Activated CD8-positive, alpha-beta memory T cell treated with anti-CD3 and anti-CD28 coated beads for 48 hours (primary cell): ENCODE data around the gene PIK3CD.
"Not testable (repeated sequence)": the region's sequence is repeated elsewhere in the genome, so short reads cannot be mapped to it uniquely, and the experiment has no call there.

Experiments used
- DNase-seq, 3 experiments: peaks; one replicate each; pipeline ENCODE4 v3.0.0-alpha.2; 2020; ENCODE audit warnings: low read depth in 2 of 3, low spot score in 2 of 3

Gene PIK3CD

DNA sequence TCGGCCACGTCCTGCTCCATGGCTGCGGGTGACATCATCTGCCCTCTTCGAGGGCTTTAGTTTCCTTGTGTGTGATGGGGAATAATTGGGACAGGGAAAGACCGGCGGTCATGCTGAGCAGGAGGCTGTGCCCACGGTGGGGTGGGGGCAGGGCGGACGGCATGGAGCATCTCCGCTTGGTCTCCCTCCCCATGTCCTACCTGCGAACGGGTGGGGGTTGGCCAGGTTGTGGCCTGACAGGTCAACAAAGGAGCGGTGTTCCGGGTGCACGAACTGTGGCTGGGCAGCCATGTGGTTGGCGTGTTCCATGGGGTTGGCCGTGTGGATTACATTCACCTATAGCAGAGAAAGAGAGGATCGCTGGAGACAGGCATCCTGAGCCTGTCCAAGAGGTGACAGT lies 80.0 kb downstream of the PIK3CD start:
- DNase-seq: no peak

DNA sequence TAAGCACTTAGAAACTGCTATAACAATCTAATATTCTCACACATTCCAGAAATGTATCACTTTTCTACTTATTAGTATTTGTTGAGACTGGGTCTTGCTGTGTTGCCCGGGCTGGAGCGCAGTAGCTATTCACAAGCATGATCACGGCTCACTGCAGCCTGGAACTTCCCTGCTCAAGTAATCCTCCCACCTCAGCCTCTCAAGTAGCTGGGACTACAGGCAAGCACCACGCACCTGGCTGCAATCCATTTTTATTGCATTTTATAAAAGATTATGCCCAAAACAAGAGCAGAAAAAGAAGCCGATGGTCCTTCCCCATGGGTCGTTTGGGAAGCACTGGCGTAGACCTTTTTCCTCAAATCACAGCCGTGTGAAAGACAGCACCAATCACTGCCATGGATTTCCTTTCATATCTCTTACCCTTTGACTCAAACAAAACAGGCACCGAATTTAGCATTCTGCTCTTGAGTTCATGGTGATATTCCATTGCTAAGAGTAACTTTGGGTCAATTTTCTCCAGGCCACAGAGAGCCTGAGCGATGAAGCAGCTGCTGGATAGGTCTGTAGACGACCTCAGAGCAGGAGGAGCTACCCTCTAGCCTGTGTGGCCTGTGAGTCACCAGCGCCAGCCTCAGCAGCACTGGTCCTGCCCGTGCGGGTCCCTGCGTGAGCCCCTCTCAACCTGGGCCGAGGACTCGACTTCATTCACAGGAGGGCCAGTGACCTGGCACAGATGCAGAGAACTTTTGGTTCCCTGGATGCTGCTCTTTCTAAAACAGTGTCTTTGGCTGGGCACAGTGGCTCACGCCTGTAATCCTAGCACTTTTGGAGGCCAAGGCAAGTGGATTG lies 80.8 kb downstream of the PIK3CD start:
- no peak for DNase-seq

DNA sequence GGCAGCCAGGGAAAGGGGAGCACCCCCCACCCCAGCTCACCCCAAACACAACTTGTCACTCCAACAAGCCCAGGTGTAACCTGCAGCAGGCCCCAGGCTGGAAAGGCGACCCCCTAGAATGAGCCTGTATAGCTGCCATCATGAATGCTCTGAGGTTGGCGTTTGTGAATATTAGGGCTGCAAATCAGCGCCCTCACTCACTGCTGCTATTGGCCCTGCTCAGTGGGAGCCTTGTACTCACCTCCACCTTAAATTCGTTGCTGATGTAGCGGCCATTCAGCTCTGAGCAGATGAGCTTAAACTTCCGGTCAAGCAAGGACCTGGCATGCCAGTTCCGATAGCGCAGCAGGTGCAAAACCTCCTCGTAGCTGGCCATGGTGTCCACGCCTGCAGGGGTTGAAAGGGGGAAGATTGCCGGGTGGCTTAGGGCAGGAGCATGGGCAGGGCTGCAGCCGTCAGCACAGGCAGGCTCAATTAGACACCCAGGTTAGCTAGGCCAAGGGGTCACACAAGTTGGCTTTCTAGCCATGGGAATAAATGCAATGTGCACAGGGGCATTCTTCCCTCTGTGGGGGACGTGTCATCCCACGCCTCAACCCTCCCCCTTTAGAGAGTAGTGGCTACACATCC lies 81.7 kb downstream of the PIK3CD start:
- no peak for DNase-seq

DNA sequence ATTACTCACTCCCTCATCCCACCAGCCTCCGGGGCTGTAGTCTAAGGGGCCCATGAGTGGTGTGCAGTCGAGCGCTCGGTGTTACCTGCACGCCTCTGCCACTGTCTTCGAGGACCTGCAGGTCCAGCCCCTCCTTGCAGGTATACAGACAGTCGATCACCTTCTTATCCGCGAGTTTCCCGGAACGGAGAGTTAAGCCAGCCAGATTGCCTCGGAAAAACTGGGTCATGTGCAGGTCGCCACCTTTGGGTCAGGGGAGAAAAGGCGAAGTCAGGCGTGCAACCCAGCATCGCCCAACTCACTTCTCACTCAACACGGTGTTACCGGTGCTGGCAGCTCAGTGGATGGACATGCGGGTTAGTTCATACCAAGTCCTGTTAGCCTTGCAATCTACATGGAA lies 84.3 kb downstream of the PIK3CD start:
- DNase-seq: no peak

DNA sequence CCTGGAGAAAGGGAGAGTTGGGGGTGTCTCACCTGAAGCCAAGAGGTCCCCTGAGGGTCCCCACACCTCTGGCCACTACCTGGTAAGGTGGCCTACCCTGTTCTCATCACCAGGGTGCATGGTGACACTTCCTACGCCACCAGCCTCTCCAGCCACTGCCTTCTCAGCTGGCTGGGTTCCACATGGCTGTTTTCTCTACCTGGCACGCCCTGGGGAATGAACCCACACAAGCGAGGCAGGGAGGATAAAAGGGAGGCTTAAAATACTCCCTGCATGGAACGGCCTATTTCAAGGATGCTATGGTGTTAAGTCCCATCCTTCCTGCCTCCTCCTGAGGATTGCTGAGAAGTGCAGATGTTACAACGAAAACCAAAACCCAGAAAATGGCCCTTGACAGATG lies 84.7 kb downstream of the PIK3CD start:
- DNase-seq: no peak

DNA sequence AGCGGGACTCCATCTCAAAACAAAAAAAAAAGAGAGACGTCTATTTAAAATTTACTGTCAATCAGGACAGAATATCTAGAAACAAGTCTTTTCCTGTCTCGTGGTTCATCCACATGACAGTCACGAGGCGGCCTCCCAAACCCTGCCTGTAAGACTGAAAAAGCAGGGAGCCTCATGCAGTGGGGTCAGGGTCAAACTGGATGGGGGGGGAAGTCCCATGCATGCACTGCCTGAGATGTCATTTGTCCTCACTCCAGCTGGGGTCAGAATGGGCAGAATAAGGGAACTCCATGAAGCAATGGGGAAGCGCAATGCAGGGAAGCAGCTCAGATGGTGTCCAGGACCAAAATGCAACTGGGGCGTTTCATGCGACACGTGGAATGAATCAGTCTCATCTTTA lies 85.5 kb downstream of the PIK3CD start:
- no peak for DNase-seq

DNA sequence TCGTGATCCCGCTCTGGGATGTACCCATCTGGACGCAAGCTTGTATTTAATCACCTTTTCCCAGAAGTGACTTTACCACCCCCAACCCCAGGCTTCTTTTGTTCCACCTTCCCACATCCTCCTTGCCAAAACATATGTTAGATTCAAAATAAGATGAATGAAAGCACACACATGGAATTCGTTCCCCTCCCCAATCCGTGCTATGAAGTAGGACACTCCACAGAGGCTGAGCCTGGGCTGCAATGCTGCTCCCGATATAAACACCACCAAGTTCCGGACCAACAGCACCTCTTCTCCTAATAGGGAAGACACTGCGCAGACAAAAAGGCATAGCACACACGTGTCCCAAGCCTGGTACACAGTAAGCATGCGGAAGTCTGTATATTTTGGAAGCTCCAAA lies 86.1 kb downstream of the PIK3CD start:
- no peak for DNase-seq

DNA sequence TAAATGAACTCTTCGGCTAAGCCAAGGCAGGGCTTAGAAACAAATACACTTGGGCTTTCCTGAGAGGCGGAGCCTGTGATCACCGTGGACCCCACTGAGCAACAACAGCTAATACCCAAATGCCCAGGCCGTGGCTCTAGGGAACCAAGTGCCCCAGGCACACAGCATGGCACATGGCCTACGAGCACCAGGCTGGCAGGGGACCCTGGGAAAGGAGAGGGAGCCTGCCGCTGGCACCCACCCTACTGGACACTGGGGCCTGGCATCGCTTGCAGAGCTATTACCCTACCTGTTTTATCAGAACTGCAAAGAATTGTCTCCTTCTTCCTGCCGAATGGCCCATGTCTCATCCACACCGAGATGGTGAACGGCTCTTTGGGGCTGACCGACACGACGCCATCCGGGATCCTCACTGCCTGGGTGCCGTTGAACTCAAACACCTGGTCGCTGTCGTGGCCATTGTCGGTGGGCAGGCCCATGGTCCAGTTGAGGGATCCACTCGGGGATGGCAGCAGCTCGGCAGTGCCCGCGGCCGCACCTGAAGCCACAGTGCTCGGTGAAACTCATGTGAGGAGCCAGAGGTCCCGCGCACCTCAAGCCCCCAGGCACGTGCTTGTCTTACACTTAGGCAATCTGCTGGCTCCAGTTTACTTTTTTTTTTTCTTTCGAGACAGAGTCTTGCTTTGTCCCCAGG lies 92.7 kb downstream of the PIK3CD start:
- DNase-seq: no peak

DNA sequence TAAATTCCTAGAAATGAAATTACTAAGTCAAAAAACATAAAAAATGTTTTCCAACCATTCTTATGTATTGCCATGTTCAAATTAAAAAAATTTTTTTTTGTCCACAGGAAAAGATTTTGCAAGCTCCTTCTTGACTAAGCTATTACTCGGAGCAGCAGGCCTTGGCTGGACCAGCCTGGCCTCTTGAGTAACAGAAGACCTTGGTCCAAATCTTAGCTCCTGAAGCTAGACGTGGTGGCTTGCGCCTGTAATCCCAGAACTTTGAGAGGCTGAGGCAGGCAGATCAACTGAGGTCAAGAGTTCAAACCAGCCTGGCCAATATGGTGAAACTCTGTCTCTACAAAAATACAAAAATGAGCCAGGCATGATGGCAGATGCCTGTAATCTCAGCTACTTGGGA lies 94.7 kb downstream of the PIK3CD start:
- DNase-seq: no peak

DNA sequence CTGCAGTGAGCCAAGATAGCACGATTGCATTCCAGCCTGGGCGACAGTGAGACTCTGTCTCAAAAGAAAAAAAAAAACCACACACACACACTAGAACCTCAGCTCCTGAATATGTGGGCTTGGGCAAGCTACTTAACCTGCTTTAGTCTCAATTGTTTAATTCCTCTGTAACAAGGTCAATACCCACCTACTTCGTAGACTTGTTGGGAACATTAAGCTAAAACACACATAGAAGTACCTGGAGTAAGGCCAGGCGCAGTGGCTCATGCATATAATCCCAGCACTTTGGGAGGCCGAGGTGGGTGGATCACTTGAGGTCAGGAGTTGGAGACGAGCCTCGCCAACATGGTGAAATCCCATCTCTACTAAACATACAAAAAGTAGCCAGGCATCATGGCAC lies 95.1 kb downstream of the PIK3CD start:
- no peak for DNase-seq

DNA sequence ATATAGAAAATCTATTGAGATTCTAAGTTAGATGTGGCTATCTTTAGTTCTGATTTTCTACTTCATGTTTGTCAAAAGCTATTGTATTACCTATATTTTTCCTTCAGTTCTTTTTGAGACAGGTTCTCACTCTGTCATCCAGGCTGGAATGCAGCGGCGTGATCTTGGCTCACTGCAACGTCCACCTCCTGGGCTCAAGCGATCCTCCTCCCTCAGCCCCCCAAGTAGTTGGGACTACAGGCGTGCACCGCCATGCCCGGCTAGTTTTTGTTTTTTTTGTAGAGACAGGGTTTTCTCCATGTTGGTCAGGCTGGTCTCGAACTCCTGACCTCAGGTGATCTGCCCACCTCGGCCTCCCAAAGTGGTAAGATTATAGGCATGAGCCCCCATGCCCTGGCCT lies 96.9 kb downstream of the PIK3CD start:
- not testable (repeated sequence) for DNase-seq

DNA sequence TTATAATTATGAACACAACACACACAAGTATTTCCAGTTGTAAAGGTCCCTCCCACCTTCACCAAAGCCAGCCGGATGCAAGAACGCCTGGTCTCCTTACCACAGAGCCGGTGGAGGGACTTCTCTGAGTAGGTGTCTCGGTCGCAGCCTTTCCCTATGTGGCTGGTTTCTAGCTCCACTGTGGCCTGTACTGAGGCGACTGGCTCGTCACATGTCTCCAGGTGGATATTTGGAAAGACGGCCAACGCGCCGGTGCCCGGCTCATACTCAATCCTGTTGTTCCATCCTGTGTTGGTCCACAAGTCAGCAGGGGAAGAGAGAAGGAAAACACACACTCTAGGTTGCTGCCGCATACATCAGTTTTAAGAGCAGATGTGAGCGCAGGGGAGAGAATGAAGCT lies 97.8 kb downstream of the PIK3CD start:
- DNase-seq: no peak

DNA sequence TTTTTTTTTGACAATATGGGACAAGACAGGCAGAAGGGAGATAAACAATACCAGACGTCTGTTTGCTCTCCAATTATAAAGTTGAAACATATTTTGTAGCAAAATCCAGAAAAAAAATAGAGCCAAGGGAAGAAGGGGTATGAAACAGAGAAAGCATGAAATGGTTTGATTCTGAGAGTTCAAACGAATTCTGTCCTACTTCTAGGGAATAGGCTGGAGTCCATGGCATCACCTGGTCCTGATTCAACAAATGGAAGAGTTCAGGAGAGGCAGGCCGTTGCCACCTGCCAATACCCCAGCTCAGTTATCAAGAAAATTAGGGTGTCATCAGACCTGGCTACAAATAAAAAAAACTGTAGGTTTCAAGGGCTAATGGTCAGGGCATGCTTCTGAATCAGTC lies 100.4 kb downstream of the PIK3CD start:
- no peak for DNase-seq

DNA sequence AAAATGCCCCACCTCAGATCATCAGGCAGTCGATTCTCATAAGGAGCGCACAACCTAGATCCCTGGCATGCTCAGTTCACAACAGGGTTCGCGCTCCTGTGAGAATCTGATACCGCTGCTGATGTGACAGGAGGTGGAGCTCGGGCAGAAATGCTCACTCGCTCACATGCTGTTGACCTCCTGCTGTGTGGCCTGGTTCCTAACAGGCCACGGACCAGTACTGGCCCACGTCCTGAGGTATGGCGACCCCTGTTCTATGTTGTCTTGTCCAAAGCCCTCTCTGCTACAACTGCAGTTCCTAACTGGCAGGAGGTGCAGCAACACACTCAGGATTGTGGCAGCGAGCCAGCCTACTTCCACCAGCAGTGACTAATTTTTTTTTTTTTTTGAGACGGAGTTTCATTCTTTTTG lies 101.6 kb downstream of the PIK3CD start:
- no peak for DNase-seq

DNA sequence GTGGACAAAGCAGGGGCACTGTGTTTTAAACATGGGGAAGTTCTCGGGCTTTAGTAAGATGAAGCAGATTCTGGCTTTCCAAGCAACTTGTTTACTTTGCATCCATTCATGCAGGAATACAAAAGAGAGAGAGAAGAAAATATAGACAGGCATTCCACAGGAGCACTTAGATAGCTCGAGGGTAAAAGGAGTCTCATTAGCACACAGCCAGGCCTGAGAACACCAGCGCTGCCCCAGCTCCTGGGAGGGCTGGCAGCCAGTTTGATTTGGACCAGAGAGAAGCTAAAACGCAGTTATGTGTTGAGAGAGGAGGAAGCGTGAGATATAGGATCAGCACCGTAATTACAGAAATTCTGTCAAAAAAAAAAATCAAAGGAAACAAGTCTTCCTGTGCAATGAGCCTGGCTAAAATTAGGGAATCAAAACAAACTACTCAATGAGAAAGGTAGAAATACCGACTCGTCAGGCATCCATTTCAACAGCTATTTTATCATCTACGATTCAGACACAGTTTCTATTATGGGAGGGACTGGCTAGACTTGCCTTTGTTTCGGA lies 104.0 kb downstream of the PIK3CD start:
- DNase-seq: no peak

DNA sequence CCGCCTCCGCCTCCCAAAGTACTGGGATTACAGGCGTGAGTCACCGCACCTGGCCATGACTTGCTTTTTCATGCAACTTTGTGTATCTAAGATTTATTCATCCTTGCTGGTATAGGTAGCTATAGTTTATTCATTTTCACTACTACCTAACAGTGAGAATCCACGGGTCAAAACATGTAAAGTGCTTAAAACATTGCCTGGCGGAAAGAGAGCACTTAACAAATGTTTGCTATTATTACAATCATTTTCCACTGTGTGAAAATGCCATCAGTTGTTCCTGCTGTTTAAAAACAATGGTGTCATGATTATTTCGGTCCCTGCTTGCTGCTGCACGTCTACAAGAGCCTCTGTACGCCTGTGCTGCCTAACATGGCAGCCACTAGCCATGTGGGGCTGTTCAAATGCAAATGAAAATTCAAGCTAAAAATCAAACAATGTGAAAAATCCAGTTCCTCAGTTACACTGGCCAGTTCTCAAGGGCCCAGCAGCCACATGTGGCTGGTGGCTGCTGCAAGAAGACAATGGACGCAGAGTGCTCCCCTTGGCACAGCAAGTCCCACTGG lies 107.1 kb downstream of the PIK3CD start:
- DNase-seq: no peak

DNA sequence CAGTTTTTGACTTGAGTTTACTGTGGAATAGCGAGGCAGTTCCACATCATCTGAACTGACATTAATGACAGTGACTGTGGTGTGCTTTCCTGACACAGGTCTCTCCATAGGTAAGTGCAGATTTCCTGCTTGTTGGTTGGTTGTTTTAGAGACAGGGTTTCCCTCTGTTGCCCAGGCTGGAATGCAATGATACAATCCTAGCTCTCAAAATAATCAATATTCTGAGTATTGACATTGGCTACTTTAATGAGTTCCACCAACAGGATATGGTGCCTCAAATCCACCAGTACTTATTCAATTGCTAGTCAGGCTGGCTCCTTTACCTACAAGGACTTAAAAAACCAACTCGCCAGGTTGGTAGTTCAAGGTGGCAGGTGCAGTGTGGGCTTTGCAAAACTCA lies 108.4 kb downstream of the PIK3CD start:
- DNase-seq: no peak

DNA sequence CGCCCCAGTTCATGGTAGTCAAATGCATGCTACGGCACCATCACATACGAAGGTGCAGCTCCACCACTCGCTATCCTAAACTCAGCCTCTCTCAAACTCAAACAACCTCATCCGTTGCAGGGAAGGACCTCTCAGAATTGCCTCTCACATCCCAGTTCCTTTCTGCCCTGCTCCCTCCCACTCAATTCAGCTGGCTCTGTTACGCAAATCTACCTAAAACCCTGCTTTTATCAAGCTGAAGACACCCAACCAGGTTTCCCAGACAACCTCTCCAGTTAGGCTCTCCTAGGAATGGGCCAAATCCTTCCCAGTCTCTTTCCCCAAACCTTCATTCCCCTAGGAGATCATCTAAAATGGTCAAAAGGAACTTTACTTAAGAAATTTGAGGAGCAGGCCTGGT lies 109.3 kb downstream of the PIK3CD start:
- no peak for DNase-seq

DNA sequence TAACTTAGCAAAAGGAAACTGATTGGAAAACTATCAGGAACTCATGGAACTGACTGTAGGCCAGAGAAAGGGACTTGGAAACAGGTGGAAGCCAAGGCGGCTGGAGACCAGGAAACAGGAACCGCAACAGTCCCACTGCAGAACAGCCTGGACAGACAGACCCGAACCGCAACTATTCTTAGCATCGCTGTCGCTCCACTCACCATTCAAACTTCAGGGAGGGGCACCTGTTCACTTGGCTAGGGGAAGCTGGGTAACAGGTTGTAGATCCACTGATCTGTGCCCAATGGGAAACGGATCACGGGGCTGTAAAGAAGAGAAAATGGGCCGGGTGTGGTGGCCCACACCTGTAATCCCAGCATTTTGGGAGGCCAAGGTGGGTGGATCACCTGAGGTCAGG lies 110.3 kb downstream of the PIK3CD start:
- no peak for DNase-seq

DNA sequence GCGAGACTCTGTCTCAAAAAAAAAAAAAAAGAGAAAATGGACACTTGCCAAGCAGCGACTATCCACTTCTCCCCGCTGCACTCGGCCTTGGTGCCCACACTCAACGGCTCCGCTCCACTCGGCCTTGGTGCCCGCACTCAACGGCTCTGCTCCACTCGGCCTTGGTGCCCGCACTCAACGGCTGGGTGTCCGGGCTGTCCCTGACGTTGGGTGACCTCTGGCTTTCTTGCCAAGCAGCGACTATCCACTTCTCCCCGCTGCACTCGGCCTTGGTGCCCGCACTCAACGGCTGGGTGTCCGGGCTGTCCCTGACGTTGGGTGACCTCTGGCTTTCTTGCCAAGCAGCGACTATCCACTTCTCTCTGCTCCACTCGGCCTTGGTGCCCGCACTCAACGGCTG lies 110.9 kb downstream of the PIK3CD start:
- DNase-seq: not testable (repeated sequence)

DNA sequence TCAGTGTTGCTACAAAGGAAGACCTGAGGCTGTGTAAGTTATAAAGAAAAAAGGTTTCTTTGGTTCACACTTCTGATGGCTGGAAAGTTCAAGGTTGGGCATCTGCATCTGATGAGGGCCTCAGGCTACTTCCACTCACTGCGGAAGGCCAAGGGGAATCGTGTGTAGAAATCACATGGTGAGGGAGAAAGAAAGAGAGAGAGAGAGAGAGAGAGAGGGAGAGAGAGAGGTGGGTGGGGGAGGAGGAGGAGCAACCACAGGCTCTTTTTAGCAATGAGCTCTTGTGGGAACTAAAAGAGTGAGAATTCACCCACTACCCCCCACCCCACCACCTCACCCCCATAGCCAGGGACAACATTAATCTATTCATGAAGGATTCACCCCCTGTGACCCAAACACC lies 112.4 kb downstream of the PIK3CD start:
- no peak for DNase-seq

DNA sequence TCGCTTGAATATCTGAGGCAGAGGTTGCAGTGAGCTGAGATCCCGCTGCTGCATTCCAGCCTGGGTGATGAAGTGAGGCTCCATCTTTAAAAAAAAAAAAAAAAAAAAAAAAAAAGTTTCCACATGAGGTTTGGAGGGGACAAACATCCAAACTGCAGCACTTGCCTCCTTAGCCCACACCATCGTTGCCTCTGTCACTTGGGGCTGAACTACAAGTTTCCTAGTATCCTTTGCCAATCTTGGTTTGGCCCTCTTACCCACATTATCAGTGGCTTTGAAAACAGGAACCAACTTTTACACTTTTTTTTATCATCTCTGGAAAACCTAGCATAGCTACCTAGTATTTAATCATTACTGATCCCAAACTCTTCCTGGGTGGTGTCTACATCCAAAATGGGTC lies 113.0 kb downstream of the PIK3CD start:
- DNase-seq: no peak
